AG09309 (cell line): ENCODE measurements around the gene ADK.
"Not testable (repeated sequence)": the region's sequence is repeated elsewhere in the genome, so short reads cannot be mapped to it uniquely, and the experiment has no call there.

Source experiments
- DNase-seq: peaks from one replicate; pipeline ENCODE4 v3.0.0-alpha.2; 2010; ENCODE audit warnings: low read depth
- H3K4me3 ChIP-seq: 2 replicates; pipeline ENCODE4 v1.5.1; 2011; ENCODE audit warnings: mild to moderate bottlenecking, low read depth, low read length, moderate library complexity; ENCODE audit not compliant: control insufficient read depth
- CTCF ChIP-seq: IDR thresholded peaks from 2 replicates; pipeline ENCODE4 v1.5.1; 2011; ENCODE audit warnings: mild to moderate bottlenecking, low read depth, low read length, inconsistent platforms; ENCODE audit not compliant: insufficient read depth, control insufficient read depth; ENCODE audit errors: missing control alignments

ADK gene

GRCh38 chr10:74474022-74474713 is 323.1 kb downstream of the ADK start:
- DNase-seq, result no peak
- no peak overlapping the region for H3K4me3 ChIP-seq
- TF ChIP-seq CTCF, result no peak

GRCh38 chr10:74476162-74476706 is 325.2 kb downstream of the ADK start:
- H3K4me3 ChIP-seq, DNase-seq: not testable (repeated sequence)

- TF ChIP-seq CTCF, result no peak
- no peak overlapping the region for H3K4me3 ChIP-seq
- DNase-seq, result no peak
Observed at GRCh38 chr10:74480778-74481177, 329.8 kb downstream of the ADK start.

- TF ChIP-seq CTCF, result no peak
Observed at GRCh38 chr10:74483356-74483755, 332.3 kb downstream of the ADK start.

GRCh38 chr10:74485283-74485682 is 334.3 kb downstream of the ADK start:
- no peak overlapping the region for H3K4me3 ChIP-seq
- no peak for TF ChIP-seq CTCF
- no peak for DNase-seq

More at GRCh38 chr10:74483356-74483755, 332.3 kb downstream of the ADK start:
- no peak for DNase-seq
- H3K4me3 ChIP-seq, result no peak overlapping the region

GRCh38 chr10:74486659-74487058 is 335.6 kb downstream of the ADK start:
- no peak for TF ChIP-seq CTCF
- DNase-seq, result no peak
- no peak overlapping the region for H3K4me3 ChIP-seq

GRCh38 chr10:74488907-74489306 is 337.9 kb downstream of the ADK start:
- no peak for DNase-seq
- H3K4me3 ChIP-seq, result no peak overlapping the region
- TF ChIP-seq CTCF, result no peak
